CD8-positive, alpha-beta memory T cell (primary cell): Measurements from ENCODE around the gene TTC8. TPM values are rescaled to one million over a fixed set of nuclear protein-coding genes. Genes with fewer than 3 reads are reported as not detected.

ENCODE experiments used
- CTCF ChIA-PET: fragments of 350-600 bp; sonication (Branson Sonifier 250); formaldehyde crosslinking; loops from one replicate; lab custom pipeline; 2021; ENCODE audit warnings: antibody characterized with exemption; lab: Charles Lee
- POLR2A ChIA-PET: fragments of 350-600 bp; sonication (Branson Sonifier 250); formaldehyde crosslinking; loops from one replicate; lab custom pipeline; 2021; ENCODE audit warnings: antibody characterized with exemption; lab: Charles Lee
- DNase-seq, 5 donors: peaks; one replicate each; pipeline versions ENCODE4 v3.0.0 to v3.0.0-alpha.2; 2020 to 2022; ENCODE audit warnings: mixed read lengths in 1 of 5
- H3K27ac ChIP-seq: one replicate; pipeline ENCODE4 v1.7.0; 2013; ENCODE audit warnings: low read depth, mild to moderate bottlenecking, low read length, moderate library complexity
- H3K27me3 ChIP-seq: 2 replicates; pipeline ENCODE4 v1.7.0; 2013; ENCODE audit warnings: low read length, mild to moderate bottlenecking; ENCODE audit not compliant: insufficient read depth, poor library complexity, severe bottlenecking
- H3K36me3 ChIP-seq: 2 replicates; pipeline ENCODE4 v1.7.0; 2013; ENCODE audit warnings: mild to moderate bottlenecking, low read length, moderate library complexity; ENCODE audit not compliant: insufficient read depth
- H3K4me1 ChIP-seq: 2 replicates; pipeline ENCODE4 v1.7.0; 2013; ENCODE audit warnings: mild to moderate bottlenecking, low read length, moderate library complexity; ENCODE audit not compliant: insufficient read depth
- H3K4me3 ChIP-seq: 2 replicates; pipeline ENCODE4 v1.7.0; 2013; ENCODE audit warnings: mild to moderate bottlenecking, low read length
- H3K9me3 ChIP-seq: 2 replicates; pipeline ENCODE4 v1.7.0; 2013; ENCODE audit warnings: mild to moderate bottlenecking, low read length
- H3K27ac Mint-ChIP-seq, 8 donors: one replicate each; pipeline ENCODE4 v1.8.0; 2020 to 2021; ENCODE audit warnings: mixed read lengths in 8 of 8, mild to moderate bottlenecking in 6 of 8, inconsistent platforms in 3 of 8, moderate library complexity in 3 of 8
- H3K27me3 Mint-ChIP-seq, 2 donors: one replicate each; pipeline ENCODE4 v1.8.0; 2020 to 2021; ENCODE audit warnings: mixed read lengths in 2 of 2, mild to moderate bottlenecking in 1 of 2, moderate library complexity in 1 of 2
- H3K36me3 Mint-ChIP-seq, 3 donors: one replicate each; pipeline ENCODE4 v1.8.0; 2020 to 2021; ENCODE audit warnings: mixed read lengths in 3 of 3, inconsistent platforms in 1 of 3, mild to moderate bottlenecking in 1 of 3
- H3K4me1 Mint-ChIP-seq, 3 donors: one replicate each; pipeline ENCODE4 v1.8.0; 2020 to 2021; ENCODE audit warnings: mixed read lengths in 3 of 3, inconsistent platforms in 1 of 3, mild to moderate bottlenecking in 1 of 3
- H3K4me3 Mint-ChIP-seq, 7 donors: one replicate each; pipeline ENCODE4 v1.8.0; 2020 to 2021; ENCODE audit warnings: mixed read lengths in 7 of 7, mild to moderate bottlenecking in 6 of 7, moderate library complexity in 4 of 7, inconsistent platforms in 2 of 7
- H3K9me3 Mint-ChIP-seq, 5 donors: one replicate each; pipeline ENCODE4 v1.8.0; 2020 to 2022; ENCODE audit warnings: mixed read lengths in 5 of 5, mild to moderate bottlenecking in 3 of 5, moderate library complexity in 2 of 5, inconsistent platforms in 1 of 5
- polyA plus RNA-seq: library from polyadenylated mRNA; unstranded; fragments of 300-500 nt; fragmentation: Illumina TruSeq; gene quantifications from one replicate; pipeline ENCODE4 v1.2.3, GENCODE V29; 2021
- total RNA-seq, 2 experiments: library from RNA; stranded (reverse); gene quantifications; one replicate each; pipeline ENCODE4 v1.2.3, GENCODE V29; 2021

The TTC8 gene
- total and polyA plus RNA-seq, 3 experiments from 2014 or later, result 1.4 to 5.9 (median 5.9) TPM

GRCh38 chr14:88914956-88915355 is 90.5 kb downstream of the TTC8 start:
- no peaks in the 10 kb centered on the region for H3K27me3 ChIP-seq
- CTCF ChIA-PET, result no interaction called here
- H3K9me3 Mint-ChIP-seq, result peaks cover 0 to 3% (median 0%) of the 10 kb centered on the region in 5 donors
- H3K36me3 Mint-ChIP-seq, result no peaks in the 10 kb centered on the region
- no peaks in the 10 kb centered on the region for H3K4me1 Mint-ChIP-seq
- DNase-seq, result no peak
- H3K27ac ChIP-seq, result no peak overlapping the region
- H3K27ac Mint-ChIP-seq, result no peak overlapping the region
- H3K27me3 Mint-ChIP-seq, result peaks cover 2 to 26% of the 10 kb centered on the region in 2 donors
- H3K4me3 Mint-ChIP-seq, result no peak overlapping the region
- POLR2A ChIA-PET, result no interaction called here
- H3K36me3 ChIP-seq, result no peaks in the 10 kb centered on the region
- H3K4me1 ChIP-seq, result no peaks in the 10 kb centered on the region
- no peak overlapping the region for H3K4me3 ChIP-seq
- H3K9me3 ChIP-seq, result no peaks in the 10 kb centered on the region

DNA sequence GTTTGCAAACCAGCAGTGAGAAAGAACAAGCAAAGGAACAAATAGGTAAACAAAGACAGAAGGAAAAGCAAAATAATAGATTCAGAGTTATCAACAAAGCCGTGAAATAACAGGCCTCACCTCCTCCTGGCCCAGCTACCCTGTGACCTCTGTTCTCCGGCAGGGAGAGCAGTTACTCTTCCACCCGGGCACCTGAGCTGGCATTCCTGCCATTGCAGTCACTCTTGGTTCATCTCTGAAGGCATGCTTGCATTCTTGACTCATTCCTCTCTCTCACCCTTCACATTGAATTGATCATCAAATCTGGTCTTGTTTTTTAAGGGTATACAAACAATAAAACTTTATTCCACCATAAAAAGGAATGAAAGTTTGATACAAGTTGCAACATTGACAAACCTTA is 95.1 kb downstream of the TTC8 start:
- Mint-ChIP-seq H3K4me1 (no peaks in the 10 kb centered on the region), H3K27me3 (peaks cover 11 to 42% of the 10 kb centered on the region in 2 donors), H3K36me3 (no peaks in the 10 kb centered on the region), H3K9me3 (peaks cover 0 to 7% (median under 1%) of the 10 kb centered on the region in 5 donors), H3K27ac (no peak overlapping the region), H3K4me3 (no peak overlapping the region)
- Histone ChIP-seq H3K36me3 (no peaks in the 10 kb centered on the region), H3K9me3 (no peaks in the 10 kb centered on the region), H3K4me3 (no peak overlapping the region), H3K27ac (no peak overlapping the region), H3K4me1 (no peaks in the 10 kb centered on the region), H3K27me3 (no peaks in the 10 kb centered on the region)
- ChIA-PET CTCF (interaction anchor here (1.3 kb wide), 1 partner anchor 15 kb away, joined by 3 read pairs; no protein-coding TSS in a partner anchor), POLR2A (no interaction called here)
- no peak for DNase-seq

Other genes with a start within 250 kb of the TTC8 start
- 1 to 10 TPM; 3.2 to 3.6 TPM for gene EML5, start 31.7 kb upstream of the TTC8 start, total RNA-seq
- 0.86 TPM for gene EML5, start 31.7 kb upstream of the TTC8 start, polyA plus RNA-seq